ENCODE data around the gene PBX2.

Gene PBX2, protein sequence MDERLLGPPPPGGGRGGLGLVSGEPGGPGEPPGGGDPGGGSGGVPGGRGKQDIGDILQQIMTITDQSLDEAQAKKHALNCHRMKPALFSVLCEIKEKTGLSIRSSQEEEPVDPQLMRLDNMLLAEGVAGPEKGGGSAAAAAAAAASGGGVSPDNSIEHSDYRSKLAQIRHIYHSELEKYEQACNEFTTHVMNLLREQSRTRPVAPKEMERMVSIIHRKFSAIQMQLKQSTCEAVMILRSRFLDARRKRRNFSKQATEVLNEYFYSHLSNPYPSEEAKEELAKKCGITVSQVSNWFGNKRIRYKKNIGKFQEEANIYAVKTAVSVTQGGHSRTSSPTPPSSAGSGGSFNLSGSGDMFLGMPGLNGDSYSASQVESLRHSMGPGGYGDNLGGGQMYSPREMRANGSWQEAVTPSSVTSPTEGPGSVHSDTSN

DNA sequence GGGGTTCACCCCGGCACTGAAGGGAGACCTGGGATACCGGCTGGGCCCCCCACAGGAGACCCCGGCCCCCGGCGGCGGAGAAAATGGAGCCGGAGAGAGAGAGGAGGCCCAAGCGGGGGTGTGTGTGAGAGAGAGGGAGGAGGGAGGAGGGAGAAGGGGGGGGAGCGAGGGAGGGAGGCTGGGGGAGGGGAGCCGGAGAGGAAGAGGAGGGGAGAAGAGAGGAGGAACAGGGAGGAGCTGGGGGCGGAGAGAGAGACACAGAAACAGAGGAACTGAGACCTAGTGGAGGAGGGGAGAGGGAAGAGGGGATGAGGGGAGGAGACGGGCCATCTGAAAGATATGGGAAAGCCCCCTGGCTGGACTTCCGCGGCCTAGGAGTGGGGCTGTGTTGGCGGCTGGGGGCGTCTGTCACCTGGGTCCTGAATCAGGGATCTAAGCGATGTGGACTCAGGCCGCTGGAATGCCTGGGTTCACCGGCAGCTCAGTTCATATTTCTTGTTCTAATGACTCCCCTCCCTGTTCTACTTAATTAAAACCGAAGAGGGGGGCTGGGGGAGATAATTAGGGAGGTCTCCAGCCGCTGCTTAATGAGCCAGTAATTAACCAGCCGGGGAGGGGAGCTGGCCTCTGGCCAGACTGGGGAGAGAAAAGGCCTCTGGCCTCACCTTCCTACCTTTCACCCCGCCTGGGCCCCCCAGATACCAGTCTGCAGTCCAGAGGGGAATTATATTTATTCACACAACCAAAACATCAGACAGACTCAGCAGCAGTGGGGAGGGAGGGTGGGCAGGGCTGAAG, at the start of gene PBX2:
Gene PBX2, minus strand, starts transcription at position 149 of the 798 bp plus-strand sequence. CDS start 287 bp downstream, outside the sequence.
- H3K4me3 ChIP-seq (ENCODE audit: low read depth, low read length), result peak within 1 kb of the TSS; percentile 76
- TF ChIP-seq, protein P1, sequence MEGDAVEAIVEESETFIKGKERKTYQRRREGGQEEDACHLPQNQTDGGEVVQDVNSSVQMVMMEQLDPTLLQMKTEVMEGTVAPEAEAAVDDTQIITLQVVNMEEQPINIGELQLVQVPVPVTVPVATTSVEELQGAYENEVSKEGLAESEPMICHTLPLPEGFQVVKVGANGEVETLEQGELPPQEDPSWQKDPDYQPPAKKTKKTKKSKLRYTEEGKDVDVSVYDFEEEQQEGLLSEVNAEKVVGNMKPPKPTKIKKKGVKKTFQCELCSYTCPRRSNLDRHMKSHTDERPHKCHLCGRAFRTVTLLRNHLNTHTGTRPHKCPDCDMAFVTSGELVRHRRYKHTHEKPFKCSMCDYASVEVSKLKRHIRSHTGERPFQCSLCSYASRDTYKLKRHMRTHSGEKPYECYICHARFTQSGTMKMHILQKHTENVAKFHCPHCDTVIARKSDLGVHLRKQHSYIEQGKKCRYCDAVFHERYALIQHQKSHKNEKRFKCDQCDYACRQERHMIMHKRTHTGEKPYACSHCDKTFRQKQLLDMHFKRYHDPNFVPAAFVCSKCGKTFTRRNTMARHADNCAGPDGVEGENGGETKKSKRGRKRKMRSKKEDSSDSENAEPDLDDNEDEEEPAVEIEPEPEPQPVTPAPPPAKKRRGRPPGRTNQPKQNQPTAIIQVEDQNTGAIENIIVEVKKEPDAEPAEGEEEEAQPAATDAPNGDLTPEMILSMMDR (IDR thresholded peaks at IDR 0.05; ENCODE audit: borderline replicate concordance, insufficient read depth, low read depth, low read length), result no peak

DNA sequence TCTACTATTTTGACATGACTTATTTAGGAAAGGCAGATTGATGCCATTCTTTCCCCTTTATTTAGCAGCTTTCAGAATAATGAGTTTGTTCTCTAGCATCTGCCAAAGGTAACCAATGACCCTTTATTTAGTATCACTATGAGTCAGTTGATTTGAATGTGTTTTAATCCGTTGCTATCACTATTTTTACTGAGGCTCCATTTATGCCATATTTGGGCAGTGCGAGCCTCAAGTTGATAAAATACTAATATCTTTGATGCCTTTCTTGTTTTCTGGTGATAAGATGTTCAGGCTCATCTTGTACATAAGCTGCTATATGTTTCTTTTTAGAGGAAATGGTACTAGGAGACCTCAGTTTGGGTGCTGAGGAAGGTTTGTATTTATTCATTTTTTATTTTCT, 49.5 kb upstream of the PBX2 start:
- H3K4me3 ChIP-seq (ENCODE audit: low read depth, low read length), result no peak overlapping the region
- TF ChIP-seq, protein P1 (IDR thresholded peaks at IDR 0.05; ENCODE audit: borderline replicate concordance, insufficient read depth, low read depth, low read length), result no peak

DNA sequence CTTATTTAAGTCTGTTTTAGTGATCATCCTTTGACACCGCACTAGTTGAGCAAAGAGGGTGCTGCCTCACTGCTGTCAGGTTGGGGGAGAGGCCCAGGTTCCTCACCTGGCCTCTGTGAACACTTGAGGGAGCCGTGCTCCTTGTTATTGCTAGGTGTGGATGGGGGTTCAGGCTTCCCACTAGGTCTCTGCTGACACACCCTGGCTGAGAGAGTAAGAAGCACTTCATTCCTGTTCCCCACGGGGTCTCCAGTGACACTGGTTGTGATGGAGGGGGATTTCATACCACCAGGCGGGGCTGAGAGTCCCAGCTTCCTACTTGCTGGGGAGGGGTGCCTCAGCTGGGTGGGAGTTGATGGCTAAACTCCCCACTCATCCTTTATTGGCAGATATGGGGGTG, 44.9 kb upstream of the PBX2 start:
- TF ChIP-seq, protein P1 (IDR thresholded peaks at IDR 0.05; ENCODE audit: borderline replicate concordance, insufficient read depth, low read depth, low read length), result peak; percentile 3; the same call in 1 of the 2 replicates
- H3K4me3 ChIP-seq (ENCODE audit: low read depth, low read length), result no peak overlapping the region

DNA sequence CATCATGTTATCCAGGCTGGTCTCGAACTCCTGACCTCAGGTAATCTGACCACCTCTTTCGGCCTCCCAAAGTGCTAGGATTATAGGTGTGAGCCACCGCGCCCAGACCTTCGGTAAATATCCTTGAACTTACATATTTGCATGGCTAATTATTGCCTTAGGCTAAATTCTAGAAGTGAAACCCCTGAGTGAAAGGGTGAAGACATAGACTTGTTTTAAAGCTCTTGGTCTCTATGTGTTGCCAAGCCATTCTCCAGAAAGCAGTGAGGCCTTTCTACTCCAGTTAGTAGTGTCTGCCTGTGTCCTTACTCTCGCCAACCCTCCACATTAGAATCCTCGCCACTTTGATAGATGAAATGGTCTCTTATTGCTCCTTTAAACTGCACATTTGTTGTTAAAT, 36.4 kb upstream of the PBX2 start:
- TF ChIP-seq, protein P1 (IDR thresholded peaks at IDR 0.05; ENCODE audit: borderline replicate concordance, insufficient read depth, low read depth, low read length), result no peak
- H3K4me3 ChIP-seq (ENCODE audit: low read depth, low read length), result no peak overlapping the region

DNA sequence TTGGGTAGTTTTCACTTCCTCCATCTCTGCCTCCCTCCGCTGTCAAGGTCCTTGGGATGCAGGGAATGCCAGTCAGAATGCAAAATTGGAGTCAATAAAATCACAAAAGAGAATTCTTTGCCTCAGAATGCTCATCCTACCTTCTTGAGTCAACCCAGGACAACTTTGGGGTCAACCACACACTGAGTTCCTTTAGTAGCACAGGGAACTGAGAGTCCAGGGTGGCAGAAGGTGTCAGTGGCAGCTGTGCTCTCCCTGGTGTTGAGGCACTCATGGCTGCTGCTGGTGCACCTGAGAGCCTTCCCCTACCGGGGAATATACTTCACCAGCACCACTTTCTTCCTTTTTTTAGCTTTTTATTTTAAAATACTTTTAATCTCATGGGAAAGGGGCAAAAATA, 34.7 kb upstream of the PBX2 start:
- no peak overlapping the region for H3K4me3 ChIP-seq (ENCODE audit: low read depth, low read length)
- TF ChIP-seq, protein P1 (IDR thresholded peaks at IDR 0.05; ENCODE audit: borderline replicate concordance, insufficient read depth, low read depth, low read length), result no peak

DNA sequence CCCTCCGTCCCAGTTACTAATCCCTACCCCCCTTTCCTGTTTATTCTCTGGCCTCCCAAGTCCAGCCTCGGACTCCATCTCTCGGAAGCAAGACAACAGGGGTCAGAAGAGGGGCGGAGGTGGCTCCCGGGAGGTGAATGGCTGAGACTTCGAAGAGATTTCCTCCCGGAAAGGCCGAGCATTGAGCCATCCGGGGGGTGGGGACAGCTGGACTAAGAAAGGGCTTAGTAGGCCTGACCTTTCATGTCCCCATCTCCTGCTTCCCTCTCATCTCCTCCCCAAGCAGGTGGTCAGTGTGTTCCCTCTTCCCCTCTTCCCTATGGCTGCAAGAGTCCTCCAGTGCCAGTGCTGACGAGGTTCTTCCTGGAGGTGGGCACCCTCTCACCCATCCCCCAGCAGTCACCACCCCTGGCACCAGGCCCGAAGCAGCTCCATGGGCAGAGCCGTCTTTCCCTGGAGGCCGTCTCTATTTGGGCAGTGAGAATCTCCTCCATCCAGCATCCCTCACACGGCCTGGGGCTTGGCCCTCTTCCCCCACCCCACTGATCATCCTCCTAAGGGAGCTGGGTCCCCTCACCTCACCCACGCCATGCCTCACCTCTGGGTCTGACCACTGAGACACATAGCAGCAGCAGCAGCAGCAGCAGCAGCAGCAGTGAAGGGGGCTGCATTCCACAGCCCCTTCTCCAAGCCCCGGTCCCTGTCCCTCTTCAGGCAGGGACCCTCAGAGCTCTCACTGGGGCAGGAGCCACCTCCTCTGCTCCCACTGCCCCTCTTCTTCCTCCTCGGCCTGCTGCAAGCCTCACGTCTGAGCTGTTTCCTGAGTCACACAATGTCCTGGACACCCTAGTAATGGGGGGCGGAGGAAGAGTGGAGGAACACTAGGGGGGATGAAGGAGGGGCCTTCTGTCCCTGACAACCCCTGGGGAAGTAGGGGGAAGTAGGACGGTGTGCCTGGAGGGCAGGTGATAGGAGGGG, 33.5 kb upstream of the PBX2 start, which contains the start of gene NOTCH4:
Gene NOTCH4, minus strand, starts transcription at position 810 of the 978 bp plus-strand sequence. Its CDS starts 139 bp downstream, at position 671.
- no peak within 1 kb of the TSS for H3K4me3 ChIP-seq (ENCODE audit: low read depth, low read length)
- TF ChIP-seq, protein P1 (IDR thresholded peaks at IDR 0.05; ENCODE audit: borderline replicate concordance, insufficient read depth, low read depth, low read length), result no peak
